SK-N-SH (cell line): ENCODE data around the gene NEIL3. TPM values are rescaled to one million over a fixed set of nuclear protein-coding genes. Genes with fewer than 3 reads are reported as not detected.

Experiments
- CTCF ChIA-PET: fragments of 300-600, 350-600 bp; formaldehyde crosslinking; extraction: SDS; loops from one replicate; lab custom pipeline; 2021; lab: Yijun Ruan, JAX
- POLR2A ChIA-PET: fragments of 350-600 bp; sonication (Branson Sonifier 250); formaldehyde crosslinking; extraction: SDS; loops from one replicate; lab custom pipeline; 2020; ENCODE audit warnings: antibody characterized with exemption, inconsistent platforms; lab: Yijun Ruan, JAX
- DNase-seq: peaks from one replicate; pipeline ENCODE4 v3.0.0; 2012
- H2AFZ ChIP-seq: fragments of 200-600 bp; sonication (generic); 2 replicates; pipeline ENCODE4 v1.8.1; 2016; ENCODE audit warnings: antibody characterized with exemption, mild to moderate bottlenecking, low read depth
- H3F3A ChIP-seq: fragments of 200-600 bp; sonication (generic); replicated peaks from 2 replicates; pipeline ENCODE3; 2016; ENCODE audit warnings: antibody characterized with exemption, mild to moderate bottlenecking; ENCODE audit not compliant: insufficient read depth
- H3K27ac ChIP-seq, 2 experiments: fragments of 200-500 bp in 1 of 2; fragments of 200-600 bp in 1 of 2; sonication (Bioruptor generic) in 1 of 2; sonication (generic), shearing (Covaris generic) in 1 of 2; 2 replicates each; pipeline versions ENCODE4 v1.5.1 to v1.6.1; 2014 to 2016; ENCODE audit warnings: low read depth in 2 of 2, inconsistent platforms in 1 of 2, low read length in 1 of 2, mild to moderate bottlenecking in 1 of 2, mixed read lengths in 1 of 2
- H3K27me3 ChIP-seq: fragments of 200-600 bp; sonication (generic), shearing (Covaris generic); 2 replicates; pipeline ENCODE4 v1.6.1; 2016; ENCODE audit warnings: mixed run types; ENCODE audit not compliant: insufficient read depth
- H3K36me3 ChIP-seq, 2 experiments: fragments of 200-500 bp in 1 of 2; fragments of 200-600 bp in 1 of 2; sonication (Bioruptor generic) in 1 of 2; sonication (generic) in 1 of 2; replicated peaks in 1 of 2; 2 replicates each; pipeline versions ENCODE3 to v1.5.1; 2014 to 2016; ENCODE audit warnings: low read length in 1 of 2, mild to moderate bottlenecking in 1 of 2; ENCODE audit not compliant: insufficient read depth in 2 of 2, control insufficient read depth in 1 of 2
- H3K4me1 ChIP-seq, 2 experiments: fragments of 200-500 bp in 1 of 2; fragments of 200-600 bp in 1 of 2; sonication (Bioruptor generic) in 1 of 2; sonication (generic), shearing (Covaris generic) in 1 of 2; 2 replicates each; pipeline versions ENCODE4 v1.5.1 to v1.6.1; 2014 to 2016; ENCODE audit warnings: low read depth in 1 of 2, low read length in 1 of 2, mixed run types in 1 of 2; ENCODE audit not compliant: insufficient read depth in 2 of 2, control insufficient read depth in 1 of 2
- H3K4me2 ChIP-seq: fragments of 200-600 bp; sonication (generic), shearing (Covaris generic); 2 replicates; pipeline ENCODE4 v1.6.1; 2017; ENCODE audit warnings: mixed run types
- H3K4me3 ChIP-seq, 2 experiments: fragments of 200-500 bp in 1 of 2; fragments of 200-600 bp in 1 of 2; sonication (Bioruptor generic) in 1 of 2; sonication (generic), shearing (Covaris generic) in 1 of 2; 2 replicates each; pipeline versions ENCODE4 v1.5.1 to v1.8.1; 2014 to 2016; ENCODE audit warnings: low read depth in 2 of 2, inconsistent platforms in 1 of 2, low read length in 1 of 2, mild to moderate bottlenecking in 1 of 2, mixed read lengths in 1 of 2, moderate library complexity in 1 of 2
- H3K79me2 ChIP-seq: fragments of 200-600 bp; sonication (generic); 2 replicates; pipeline ENCODE4 v1.8.1; 2017; ENCODE audit warnings: mild to moderate bottlenecking; ENCODE audit not compliant: insufficient read depth
- H3K9ac ChIP-seq: fragments of 200-600 bp; sonication (generic); 2 replicates; pipeline ENCODE4 v1.6.1; 2017; ENCODE audit warnings: mixed run types
- H3K9me2 ChIP-seq: fragments of 200-600 bp; sonication (generic); 2 replicates; pipeline ENCODE4 v1.6.1; 2017; ENCODE audit warnings: mixed run types
- H3K9me3 ChIP-seq: fragments of 200-600 bp; sonication (generic); 2 replicates; pipeline ENCODE4 v1.6.1; 2017; ENCODE audit warnings: mixed run types, mild to moderate bottlenecking, moderate library complexity
- H4K20me1 ChIP-seq: fragments of 200-600 bp; sonication (generic); 2 replicates; pipeline ENCODE4 v1.6.1; 2017; ENCODE audit warnings: mild to moderate bottlenecking, mixed run types; ENCODE audit not compliant: insufficient read depth
- EP300 ChIP-seq, 2 experiments: IDR thresholded peaks; 2 replicates each; pipeline versions ENCODE4 v1.4.0 to v1.6.1; 2012; ENCODE audit warnings: borderline replicate concordance in 1 of 2, low read depth in 1 of 2, low read length in 1 of 2
- FOXJ3 ChIP-seq: sonication (generic); formaldehyde crosslinking; IDR thresholded peaks from 2 replicates; pipeline ENCODE4 v1.5.1; 2020; ENCODE audit warnings: mild to moderate bottlenecking, missing genetic modification reagents
- GABPA ChIP-seq: IDR thresholded peaks from 2 replicates; pipeline ENCODE4 v1.4.0; 2012; ENCODE audit warnings: low read depth, mild to moderate bottlenecking
- IRF3 ChIP-seq: fragments of 150-350 bp; IDR thresholded peaks from 2 replicates; pipeline ENCODE4 v1.6.1; 2016; ENCODE audit warnings: mild to moderate bottlenecking, low read depth, low read length
- MEF2A ChIP-seq: IDR thresholded peaks from 2 replicates; pipeline ENCODE4 v1.4.0; 2012; ENCODE audit warnings: low read depth, borderline replicate concordance
- NFIC ChIP-seq: IDR thresholded peaks from 2 replicates; pipeline ENCODE4 v1.4.0; 2012; ENCODE audit warnings: borderline replicate concordance
- POLR2AphosphoS5 ChIP-seq: IDR thresholded peaks from 2 replicates; pipeline ENCODE4 v1.6.1; 2012; ENCODE audit warnings: low read depth, low read length
- RAD21 ChIP-seq: IDR thresholded peaks from 2 replicates; pipeline ENCODE4 v1.6.1; 2012; ENCODE audit warnings: mild to moderate bottlenecking, low read length
- RXRA ChIP-seq: IDR thresholded peaks from 2 replicates; pipeline ENCODE4 v1.4.0; 2012; ENCODE audit warnings: low read depth, mild to moderate bottlenecking, borderline replicate concordance
- TEAD4 ChIP-seq: IDR thresholded peaks from 2 replicates; pipeline ENCODE4 v1.4.0; 2012; ENCODE audit warnings: mild to moderate bottlenecking, borderline replicate concordance; ENCODE audit not compliant: insufficient read depth
- WGBS: methylation state at CpG from one replicate; pipeline ENCODE4 v1.1.6; 2017; ENCODE audit warnings: low lambda C conversion rate; 5-methylcytosine and 5-hydroxymethylcytosine counted together
- polyA plus RNA-seq, 3 experiments: library from polyadenylated mRNA; depleted of rRNA; stranded (reverse); fragments of >200 nt; gene quantifications; 2 replicates each; pipeline ENCODE4 v1.2.3, GENCODE V29; 2012

Gene NEIL3
- polyA plus RNA-seq, 1 of the 3 experiments (the other 2 are of a cell fraction) = 3.6 TPM

GRCh38 chr4:177348348-177348747 is 38.7 kb downstream of the NEIL3 start:
- Histone ChIP-seq H3K4me1 (no peaks in the 10 kb centered on the region), H3K36me3 (peaks cover 6 to 13% of the 10 kb centered on the region in 2 experiments), H3K4me3 (no peak overlapping the region), H3K9me2 (no peaks in the 10 kb centered on the region), H3K9me3 (no peaks in the 10 kb centered on the region), H3K79me2 (no peaks in the 10 kb centered on the region), H4K20me1 (no peaks in the 10 kb centered on the region), H3K27ac (no peak overlapping the region), H3F3A (no peaks in the 10 kb centered on the region), H3K4me2 (no peak overlapping the region), H3K27me3 (no peaks in the 10 kb centered on the region), H2AFZ (no peak overlapping the region), H3K9ac (no peak overlapping the region)
- TF ChIP-seq IRF3 = no peak
- TF ChIP-seq POLR2AphosphoS5 = no peak
- TF ChIP-seq NFIC = no peak
- TF ChIP-seq MEF2A = no peak
- TF ChIP-seq TEAD4 = no peak
- TF ChIP-seq EP300 (IDR thresholded peaks at IDR 0.05; ENCODE audit: borderline replicate concordance in 1 of 2, low read depth in 1 of 2, low read length in 1 of 2) = no peak
- TF ChIP-seq GABPA = no peak
- TF ChIP-seq FOXJ3 (CRISPR knock-in tag) = no peak
- no peak for TF ChIP-seq RAD21
- WGBS = 100% methylated on average over 6 of the region's 8 CpGs
- no peak for DNase-seq
- CTCF ChIA-PET = interaction anchor here (1.3 kb wide), 1 partner anchor 98 kb away, joined by 9 read pairs; no protein-coding TSS in a partner anchor
- POLR2A ChIA-PET = no interaction called here

DNA sequence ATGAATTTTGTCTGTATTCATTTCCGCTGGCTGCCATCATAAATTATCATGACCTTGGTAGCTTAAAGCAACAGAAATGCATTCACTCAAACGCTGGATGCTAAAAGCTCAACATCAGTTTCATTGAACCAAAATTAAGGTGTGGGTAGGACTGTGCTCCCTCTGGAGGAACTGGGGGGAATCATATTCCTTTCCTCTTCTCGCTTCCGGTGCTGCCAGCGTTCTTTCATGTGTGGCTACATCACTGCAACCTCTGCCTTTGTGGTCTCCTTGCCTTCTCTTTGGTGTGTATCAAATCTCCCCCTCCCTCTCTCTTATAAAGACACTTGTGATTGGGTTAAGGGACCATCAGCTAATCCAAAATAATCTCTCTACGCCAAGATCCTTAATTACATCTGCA is 39.5 kb downstream of the NEIL3 start:
- no peak overlapping the region for H3K4me2 ChIP-seq
- DNase-seq = no peak
- no peaks in the 10 kb centered on the region for H4K20me1 ChIP-seq
- 96% methylated on average over 6 of the region's 6 CpGs for WGBS
- no peaks in the 10 kb centered on the region for H3K9me3 ChIP-seq
- H2AFZ ChIP-seq = no peak overlapping the region
- no peak for TF ChIP-seq GABPA
- no peak for TF ChIP-seq NFIC
- no peak for TF ChIP-seq TEAD4
- TF ChIP-seq RXRA = no peak
- CTCF ChIA-PET = interaction anchor here (1.3 kb wide), 1 partner anchor 10 kb away, joined by 7 read pairs; no protein-coding TSS in a partner anchor
- no peaks in the 10 kb centered on the region for H3K9me2 ChIP-seq
- H3K9ac ChIP-seq = no peak overlapping the region
- no peak overlapping the region for H3K27ac ChIP-seq
- no peaks in the 10 kb centered on the region for H3F3A ChIP-seq
- no peaks in the 10 kb centered on the region for H3K27me3 ChIP-seq
- no peaks in the 10 kb centered on the region for H3K4me1 ChIP-seq
- POLR2A ChIA-PET = no interaction called here
- H3K4me3 ChIP-seq = no peak overlapping the region
- no peaks in the 10 kb centered on the region for H3K79me2 ChIP-seq
- peaks cover 6 to 19% of the 10 kb centered on the region in 2 experiments for H3K36me3 ChIP-seq
